ENCODE measurements around the gene OR1F1.
"Not testable (repeated sequence)": the region's sequence is repeated elsewhere in the genome, so short reads cannot be mapped to it uniquely, and the experiment has no call there.

OR1F1 gene

GRCh38 chr16:3187798-3188674, at the start of gene OR1F1:
TSS of gene OR1F1 (plus strand) at chr16:3188204.
- in situ Hi-C loops (cut with HindIII; ENCODE audit: low pct_unique_long_range_greater_than_20kb, low sequenced_read_pairs) = no loop called here
- DNase-seq (ENCODE audit: low read depth in 1 of 2, low spot score in 1 of 2) = no peak
- no peak for TF ChIP-seq JUND (IDR thresholded peaks at IDR 0.05; ENCODE audit: low read depth)

DNA sequence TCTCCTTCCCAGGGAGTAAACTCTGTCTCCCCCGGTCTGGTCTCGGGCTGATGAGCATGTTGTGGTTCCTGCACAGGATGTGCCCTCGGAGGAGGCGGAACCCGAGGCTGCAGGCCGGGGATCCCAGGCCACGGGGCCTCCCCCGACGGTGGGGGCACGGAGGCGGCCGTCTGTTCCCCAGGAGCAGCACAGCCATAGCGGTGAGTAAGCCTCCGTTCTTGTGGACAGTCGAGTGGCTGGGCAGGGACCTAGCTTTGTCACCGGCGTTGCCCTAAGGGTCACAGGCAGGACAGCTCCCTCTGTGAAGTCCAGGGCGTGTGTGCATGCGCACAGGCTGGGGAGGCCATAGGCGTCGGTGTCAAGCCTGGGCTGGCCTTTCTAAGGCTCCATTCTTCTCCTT, 49.7 kb upstream of the OR1F1 start:
- DNase-seq (ENCODE audit: low read depth in 1 of 2, low spot score in 1 of 2) = no peak
- no peak for TF ChIP-seq JUND (IDR thresholded peaks at IDR 0.05; ENCODE audit: low read depth)
- in situ Hi-C loops (cut with HindIII; ENCODE audit: low pct_unique_long_range_greater_than_20kb, low sequenced_read_pairs) = no loop called here

DNA sequence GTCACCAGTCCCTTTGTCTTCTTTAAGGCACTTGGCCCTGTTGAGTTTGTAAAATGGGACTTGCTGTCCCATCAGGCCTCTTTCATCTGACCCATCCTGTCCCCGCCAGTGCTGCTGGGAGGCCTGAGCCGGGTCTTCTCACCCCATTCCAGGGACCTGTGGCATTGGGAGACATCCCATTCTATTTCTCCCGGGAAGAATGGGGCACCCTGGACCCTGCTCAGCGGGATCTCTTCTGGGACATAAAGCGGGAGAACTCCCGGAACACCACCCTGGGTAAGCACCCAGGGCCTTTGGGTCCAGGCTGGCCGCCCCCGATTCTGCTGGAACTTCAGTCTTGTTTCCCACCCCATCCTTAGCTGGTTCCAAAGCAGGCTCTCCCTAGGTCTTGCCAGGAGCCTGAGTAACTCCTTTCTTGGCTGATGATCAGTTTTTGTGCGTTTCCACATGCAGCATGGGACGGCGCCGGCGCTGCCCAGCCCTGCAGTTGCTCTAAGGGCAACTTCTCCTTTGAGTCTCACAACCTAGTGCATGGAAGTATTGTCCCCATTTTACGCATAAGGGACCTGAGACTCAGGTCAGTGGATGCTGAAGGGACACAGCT, 49.1 kb upstream of the OR1F1 start:
- no peak for DNase-seq (ENCODE audit: low read depth in 1 of 2, low spot score in 1 of 2)
- TF ChIP-seq JUND (IDR thresholded peaks at IDR 0.05; ENCODE audit: low read depth) = no peak
- in situ Hi-C loops (cut with HindIII; ENCODE audit: low pct_unique_long_range_greater_than_20kb, low sequenced_read_pairs) = no loop called here

DNA sequence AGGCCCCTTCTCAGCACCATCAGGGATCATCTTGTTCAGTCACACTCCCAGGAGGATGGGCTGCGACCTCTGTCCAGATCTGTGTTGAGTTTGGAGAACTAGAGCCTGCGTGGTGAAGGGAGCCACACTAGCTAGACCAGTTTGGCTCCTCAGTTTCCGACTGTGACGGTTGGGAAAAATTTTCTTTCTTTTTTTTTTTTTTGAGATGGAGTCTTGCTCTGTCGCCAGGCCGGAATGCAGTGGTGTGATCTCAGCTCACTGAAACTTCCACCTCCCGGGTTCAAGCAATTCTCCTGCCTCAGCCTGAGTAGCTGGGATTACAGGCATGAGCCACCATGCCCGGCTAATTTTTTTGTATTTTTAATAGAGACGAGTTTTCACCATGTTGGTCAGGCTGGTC, 48.4 kb upstream of the OR1F1 start:
- in situ Hi-C loops (cut with HindIII; ENCODE audit: low pct_unique_long_range_greater_than_20kb, low sequenced_read_pairs); DNase-seq (ENCODE audit: low read depth in 1 of 2, low spot score in 1 of 2): not testable (repeated sequence)

DNA sequence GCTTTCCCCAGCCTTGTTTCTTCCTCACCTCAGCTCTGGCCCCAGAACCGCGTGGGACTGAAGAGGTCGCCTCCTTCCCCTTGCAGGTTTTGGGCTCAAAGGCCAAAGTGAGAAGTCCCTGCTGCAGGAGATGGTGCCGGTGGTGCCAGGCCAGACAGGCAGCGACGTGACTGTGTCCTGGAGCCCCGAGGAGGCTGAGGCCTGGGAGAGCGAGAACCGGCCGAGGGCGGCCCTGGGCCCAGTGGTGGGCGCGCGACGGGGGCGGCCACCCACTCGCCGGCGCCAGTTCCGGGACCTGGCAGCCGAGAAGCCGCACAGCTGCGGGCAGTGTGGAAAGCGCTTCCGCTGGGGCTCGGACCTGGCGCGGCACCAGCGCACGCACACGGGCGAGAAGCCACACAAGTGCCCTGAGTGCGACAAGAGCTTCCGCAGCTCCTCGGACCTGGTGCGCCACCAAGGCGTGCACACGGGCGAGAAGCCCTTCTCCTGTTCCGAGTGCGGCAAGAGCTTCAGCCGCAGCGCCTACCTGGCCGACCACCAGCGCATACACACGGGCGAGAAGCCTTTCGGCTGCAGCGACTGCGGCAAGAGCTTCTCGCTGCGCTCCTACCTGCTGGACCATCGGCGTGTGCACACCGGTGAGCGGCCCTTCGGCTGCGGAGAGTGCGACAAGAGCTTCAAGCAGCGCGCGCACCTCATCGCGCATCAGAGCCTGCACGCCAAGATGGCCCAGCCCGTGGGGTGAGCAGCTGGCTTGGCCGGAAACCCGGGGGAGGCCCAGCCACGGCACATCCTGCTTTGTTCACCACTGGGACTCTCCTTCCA, 47.2 kb upstream of the OR1F1 start:
- in situ Hi-C loops (cut with HindIII; ENCODE audit: low pct_unique_long_range_greater_than_20kb, low sequenced_read_pairs) = no loop called here
- TF ChIP-seq JUND (IDR thresholded peaks at IDR 0.05; ENCODE audit: low read depth) = no peak
- DNase-seq (ENCODE audit: low read depth in 1 of 2, low spot score in 1 of 2) = no peak

DNA sequence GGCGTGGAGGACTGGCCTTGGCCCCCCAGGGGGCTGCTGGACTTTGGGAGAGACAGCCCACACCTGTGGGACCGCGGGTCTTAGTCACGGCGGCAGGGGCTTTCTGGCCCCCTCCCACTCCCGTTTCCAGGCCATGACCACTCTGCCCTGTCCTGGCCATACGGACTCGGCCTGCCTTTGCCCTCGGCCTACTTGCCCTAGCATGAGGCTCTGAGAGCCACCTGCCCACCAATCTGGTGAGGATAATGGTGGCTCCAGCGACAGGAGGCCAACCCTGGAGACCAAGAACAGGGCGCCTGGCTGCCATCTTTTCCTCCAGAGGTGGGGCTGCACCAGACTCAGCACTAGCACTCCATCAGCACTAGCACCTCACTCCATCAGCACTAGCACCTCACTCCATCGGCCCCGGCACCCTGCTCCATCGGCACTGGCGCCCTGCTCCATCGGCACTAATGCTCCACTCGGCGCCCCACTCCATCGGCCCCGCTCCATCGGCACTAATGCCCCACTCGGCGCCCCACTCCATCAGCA, 46.2 kb upstream of the OR1F1 start:
- in situ Hi-C loops (cut with HindIII; ENCODE audit: low pct_unique_long_range_greater_than_20kb, low sequenced_read_pairs) = no loop called here
- TF ChIP-seq JUND (IDR thresholded peaks at IDR 0.05; ENCODE audit: low read depth) = no peak
- DNase-seq (ENCODE audit: low read depth in 1 of 2, low spot score in 1 of 2) = no peak

GRCh38 chr16:3142327-3142726, 45.7 kb upstream of the OR1F1 start:
- in situ Hi-C loops (cut with HindIII; ENCODE audit: low pct_unique_long_range_greater_than_20kb, low sequenced_read_pairs) = no loop called here
- TF ChIP-seq JUND (IDR thresholded peaks at IDR 0.05; ENCODE audit: low read depth) = no peak
- no peak for DNase-seq (ENCODE audit: low read depth in 1 of 2, low spot score in 1 of 2)

- in situ Hi-C loops (cut with HindIII; ENCODE audit: low pct_unique_long_range_greater_than_20kb, low sequenced_read_pairs) = no loop called here
- DNase-seq (ENCODE audit: low read depth in 1 of 2, low spot score in 1 of 2) = no peak
- no peak for TF ChIP-seq JUND (IDR thresholded peaks at IDR 0.05; ENCODE audit: low read depth)
Measured at GRCh38 chr16:3142770-3143169, 45.2 kb upstream of the OR1F1 start.

GRCh38 chr16:3143189-3143588, 44.8 kb upstream of the OR1F1 start:
- no peak for DNase-seq (ENCODE audit: low read depth in 1 of 2, low spot score in 1 of 2)
- no peak for TF ChIP-seq JUND (IDR thresholded peaks at IDR 0.05; ENCODE audit: low read depth)
- in situ Hi-C loops (cut with HindIII; ENCODE audit: low pct_unique_long_range_greater_than_20kb, low sequenced_read_pairs) = no loop called here

DNA sequence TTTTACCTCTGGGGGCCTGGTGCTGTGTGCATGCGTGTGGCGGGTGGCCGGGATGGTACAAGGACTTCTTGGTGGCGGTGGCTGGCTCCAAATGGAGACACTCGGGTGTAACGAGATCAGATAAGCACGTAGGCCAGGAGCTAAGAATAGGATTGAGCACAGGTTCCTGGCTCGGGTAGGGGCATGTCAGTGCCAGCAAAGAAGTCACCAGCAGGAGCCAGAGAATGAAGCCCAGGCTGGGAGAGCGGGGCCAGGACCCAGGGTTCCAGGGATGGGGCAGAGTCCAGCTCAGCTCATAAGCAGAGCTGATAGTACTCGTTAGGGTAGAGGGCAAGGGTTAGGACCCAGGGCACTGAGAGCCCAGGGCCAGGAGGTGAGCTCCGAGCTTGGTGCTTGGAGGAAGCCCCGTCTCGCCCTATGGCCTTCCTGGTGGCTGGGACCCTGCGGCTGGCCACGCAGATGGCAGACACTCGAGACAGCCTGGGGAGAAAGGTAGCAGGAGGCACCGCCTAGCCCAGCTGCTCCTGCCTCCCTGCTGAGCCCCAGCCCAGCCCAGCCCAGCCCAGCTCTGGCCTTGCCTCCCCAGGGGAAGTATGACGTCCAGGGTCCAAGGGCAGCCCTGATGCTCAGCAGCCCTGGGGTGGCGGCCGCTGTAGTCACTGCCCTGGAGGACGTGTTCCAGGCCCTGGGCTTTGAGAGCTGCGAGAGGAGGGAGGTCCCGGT, 44.2 kb upstream of the OR1F1 start:
- no peak for TF ChIP-seq JUND (IDR thresholded peaks at IDR 0.05; ENCODE audit: low read depth)
- in situ Hi-C loops (cut with HindIII; ENCODE audit: low pct_unique_long_range_greater_than_20kb, low sequenced_read_pairs) = no loop called here
- no peak for DNase-seq (ENCODE audit: low read depth in 1 of 2, low spot score in 1 of 2)

GRCh38 chr16:3144321-3144983, 43.6 kb upstream of the OR1F1 start:
- no peak for TF ChIP-seq JUND (IDR thresholded peaks at IDR 0.05; ENCODE audit: low read depth)
- in situ Hi-C loops (cut with HindIII; ENCODE audit: low pct_unique_long_range_greater_than_20kb, low sequenced_read_pairs) = no loop called here
- DNase-seq (ENCODE audit: low read depth in 1 of 2, low spot score in 1 of 2) = no peak

GRCh38 chr16:3145151-3145550, 42.9 kb upstream of the OR1F1 start:
- in situ Hi-C loops (cut with HindIII; ENCODE audit: low pct_unique_long_range_greater_than_20kb, low sequenced_read_pairs) = no loop called here
- no peak for TF ChIP-seq JUND (IDR thresholded peaks at IDR 0.05; ENCODE audit: low read depth)
- DNase-seq (ENCODE audit: low read depth in 1 of 2, low spot score in 1 of 2) = no peak
